ENCODE results near the gene ACKR3.

DNA sequence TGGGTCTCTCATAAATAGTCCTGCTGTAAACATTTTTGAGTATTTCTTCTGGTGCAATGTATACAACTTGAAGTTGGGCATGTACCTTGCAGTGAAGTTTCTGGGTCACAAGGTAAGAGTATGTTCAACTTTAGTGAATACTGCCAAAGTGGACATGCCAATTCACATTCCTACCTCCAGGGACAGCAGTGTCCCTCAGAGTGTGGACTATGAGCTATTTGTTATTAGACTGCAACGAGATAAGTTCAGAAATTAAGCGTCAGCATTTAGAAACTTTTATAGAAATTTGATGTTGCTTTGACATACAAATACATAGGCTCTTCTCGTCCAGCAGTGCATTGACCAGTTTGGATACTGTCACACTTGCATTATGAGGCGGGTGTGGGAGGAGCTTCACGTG is 7.2 kb upstream of the ACKR3 start:
- TF ChIP-seq, protein P1, sequence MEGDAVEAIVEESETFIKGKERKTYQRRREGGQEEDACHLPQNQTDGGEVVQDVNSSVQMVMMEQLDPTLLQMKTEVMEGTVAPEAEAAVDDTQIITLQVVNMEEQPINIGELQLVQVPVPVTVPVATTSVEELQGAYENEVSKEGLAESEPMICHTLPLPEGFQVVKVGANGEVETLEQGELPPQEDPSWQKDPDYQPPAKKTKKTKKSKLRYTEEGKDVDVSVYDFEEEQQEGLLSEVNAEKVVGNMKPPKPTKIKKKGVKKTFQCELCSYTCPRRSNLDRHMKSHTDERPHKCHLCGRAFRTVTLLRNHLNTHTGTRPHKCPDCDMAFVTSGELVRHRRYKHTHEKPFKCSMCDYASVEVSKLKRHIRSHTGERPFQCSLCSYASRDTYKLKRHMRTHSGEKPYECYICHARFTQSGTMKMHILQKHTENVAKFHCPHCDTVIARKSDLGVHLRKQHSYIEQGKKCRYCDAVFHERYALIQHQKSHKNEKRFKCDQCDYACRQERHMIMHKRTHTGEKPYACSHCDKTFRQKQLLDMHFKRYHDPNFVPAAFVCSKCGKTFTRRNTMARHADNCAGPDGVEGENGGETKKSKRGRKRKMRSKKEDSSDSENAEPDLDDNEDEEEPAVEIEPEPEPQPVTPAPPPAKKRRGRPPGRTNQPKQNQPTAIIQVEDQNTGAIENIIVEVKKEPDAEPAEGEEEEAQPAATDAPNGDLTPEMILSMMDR (IDR thresholded peaks at IDR 0.05), result peak in 3 of 4 experiments; percentile 32 to 51 (median 37)
- TF ChIP-seq EP300 (IDR thresholded peaks at IDR 0.05), result no peak
- no peak for TF ChIP-seq POLR2A (IDR thresholded peaks at IDR 0.05)
- TF ChIP-seq POLR2AphosphoS5 (IDR thresholded peaks at IDR 0.05), result no peak
